AG10803 (cell line): Measurements from ENCODE around the gene CTXN3.

ENCODE experiments used
- DNase-seq: peaks from one replicate; pipeline ENCODE4 v3.0.0; 2010; ENCODE audit warnings: low read depth
- H3K4me3 ChIP-seq: 2 replicates; pipeline ENCODE4 v1.5.1; 2011; ENCODE audit warnings: mild to moderate bottlenecking, low read length, control low read depth
- CTCF ChIP-seq: conservative IDR thresholded peaks from 2 replicates; pipeline ENCODE4 v1.5.1; 2011; ENCODE audit warnings: mild to moderate bottlenecking, low read length, control low read depth, inconsistent platforms

The CTXN3 gene

DNA sequence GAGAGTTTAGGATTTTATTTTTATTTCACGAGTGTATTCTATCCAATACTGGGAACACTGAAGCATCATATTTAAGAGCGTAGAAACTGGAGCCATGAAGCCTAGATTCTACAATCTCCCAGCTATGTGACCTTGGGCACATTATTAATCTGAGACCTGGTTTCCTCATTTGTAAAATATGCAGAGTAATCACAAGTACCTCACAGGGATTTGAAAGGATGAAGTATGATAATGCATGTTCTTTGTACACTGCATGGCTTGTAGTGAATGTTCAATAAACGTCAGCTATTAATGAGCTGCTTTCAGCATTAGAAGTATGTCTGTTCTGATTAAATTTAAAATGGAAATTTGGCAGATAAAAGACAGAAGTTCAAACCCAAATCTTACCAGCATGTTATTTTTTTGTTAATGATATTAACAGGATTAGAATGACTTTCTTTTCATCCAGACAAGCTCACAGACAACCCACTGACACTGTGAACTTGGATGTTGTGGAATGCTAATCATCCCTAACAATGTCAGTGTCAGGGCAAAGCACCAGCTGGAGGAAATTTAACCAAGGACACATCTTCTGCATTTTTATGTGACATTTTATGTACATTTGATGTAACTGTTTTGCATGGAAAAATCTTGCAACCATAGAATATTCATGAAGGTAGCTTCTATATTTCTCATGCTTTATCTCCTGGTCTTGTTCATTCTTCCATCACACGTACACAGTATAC, 27.1 kb upstream of the CTXN3 start:
- H3K4me3 ChIP-seq: no peak overlapping the region
- DNase-seq: no peak
- no peak for TF ChIP-seq CTCF

DNA sequence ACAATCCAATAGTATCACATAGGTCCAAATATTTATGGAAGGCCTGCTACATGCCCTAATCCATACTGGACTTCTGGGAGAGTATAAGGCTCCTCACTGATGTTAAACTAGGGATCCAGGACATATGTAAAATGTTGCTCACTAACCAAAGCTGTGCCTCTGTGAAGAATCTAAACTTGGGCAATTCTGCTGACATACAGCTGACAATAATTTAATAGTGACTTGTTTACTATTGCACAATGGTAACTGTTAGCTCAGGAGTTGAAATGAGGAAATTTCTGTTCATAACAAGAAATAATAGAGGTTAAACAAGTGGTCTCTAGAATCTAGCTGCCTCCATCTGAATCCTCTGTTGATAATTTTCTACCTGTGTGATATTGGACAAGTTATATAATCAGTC, 14.9 kb upstream of the CTXN3 start:
- no peak for DNase-seq
- TF ChIP-seq CTCF: no peak

DNA sequence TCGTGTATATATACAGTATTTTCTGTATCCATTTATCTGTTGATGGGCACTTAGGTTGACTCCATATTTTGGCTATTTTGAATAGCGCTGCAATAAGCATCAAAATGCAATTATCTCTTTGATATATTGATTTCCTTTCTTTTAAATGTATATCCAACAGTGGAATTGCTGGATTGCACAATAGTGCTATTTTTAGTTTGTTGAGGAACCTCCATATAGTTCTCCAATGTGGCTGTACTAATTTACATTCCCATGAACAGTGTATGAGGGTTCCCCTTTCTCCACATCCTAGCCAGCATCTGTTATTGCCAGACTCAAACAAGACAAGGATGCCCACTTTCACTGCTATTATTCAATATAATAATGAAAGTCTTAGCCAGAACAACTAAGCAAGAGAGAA, 9.1 kb upstream of the CTXN3 start:
- no peak overlapping the region for H3K4me3 ChIP-seq
- DNase-seq: no peak
- no peak for TF ChIP-seq CTCF

More for the DNA sequence above, 14.9 kb upstream of the CTXN3 start:
- H3K4me3 ChIP-seq: no peak overlapping the region

DNA sequence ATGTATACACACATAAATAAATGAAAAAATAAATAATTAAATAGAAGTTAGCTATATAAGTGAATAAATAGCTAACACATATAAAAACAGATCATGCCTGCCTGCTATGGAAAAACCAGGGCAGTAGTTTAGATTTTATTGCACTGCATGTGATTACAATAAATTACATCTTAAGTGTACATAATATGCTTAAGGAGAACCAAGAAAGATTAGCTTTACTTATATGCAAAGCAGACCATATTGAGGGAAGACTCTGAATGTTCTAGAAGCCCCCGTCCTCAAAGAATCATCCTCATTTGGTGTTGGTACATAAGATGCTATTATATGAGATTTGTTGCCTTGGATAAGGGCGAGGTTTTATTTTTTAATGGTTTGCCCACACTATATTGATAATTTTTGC, 5.9 kb upstream of the CTXN3 start:
- no peak overlapping the region for H3K4me3 ChIP-seq
- TF ChIP-seq CTCF: no peak
- no peak for DNase-seq

GRCh38 chr5:127643607-127644006, 5.3 kb upstream of the CTXN3 start:
- H3K4me3 ChIP-seq: no peak overlapping the region
- DNase-seq: no peak
- TF ChIP-seq CTCF: no peak

DNA sequence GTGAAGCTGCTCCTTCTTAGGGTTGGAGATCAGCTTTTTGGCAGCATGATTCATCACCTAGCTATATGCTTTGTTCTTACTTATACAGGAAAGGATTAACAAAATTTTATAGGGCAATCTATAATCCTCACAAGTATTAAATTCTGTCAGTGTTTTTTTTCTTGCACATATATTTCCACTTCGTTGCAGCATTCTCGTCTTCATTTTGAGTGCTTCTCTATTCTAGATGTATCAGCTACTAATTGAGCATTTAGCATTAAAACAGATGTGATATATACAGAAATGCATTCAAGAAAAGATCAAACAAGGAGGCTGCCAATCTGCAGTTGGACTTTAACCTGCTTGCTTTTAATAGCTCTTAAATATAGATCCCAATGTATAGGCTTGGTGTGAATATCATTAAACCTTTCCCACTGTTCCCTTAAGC, 3.6 kb upstream of the CTXN3 start:
- TF ChIP-seq CTCF: no peak
- no peak for DNase-seq
- H3K4me3 ChIP-seq: no peak overlapping the region

DNA sequence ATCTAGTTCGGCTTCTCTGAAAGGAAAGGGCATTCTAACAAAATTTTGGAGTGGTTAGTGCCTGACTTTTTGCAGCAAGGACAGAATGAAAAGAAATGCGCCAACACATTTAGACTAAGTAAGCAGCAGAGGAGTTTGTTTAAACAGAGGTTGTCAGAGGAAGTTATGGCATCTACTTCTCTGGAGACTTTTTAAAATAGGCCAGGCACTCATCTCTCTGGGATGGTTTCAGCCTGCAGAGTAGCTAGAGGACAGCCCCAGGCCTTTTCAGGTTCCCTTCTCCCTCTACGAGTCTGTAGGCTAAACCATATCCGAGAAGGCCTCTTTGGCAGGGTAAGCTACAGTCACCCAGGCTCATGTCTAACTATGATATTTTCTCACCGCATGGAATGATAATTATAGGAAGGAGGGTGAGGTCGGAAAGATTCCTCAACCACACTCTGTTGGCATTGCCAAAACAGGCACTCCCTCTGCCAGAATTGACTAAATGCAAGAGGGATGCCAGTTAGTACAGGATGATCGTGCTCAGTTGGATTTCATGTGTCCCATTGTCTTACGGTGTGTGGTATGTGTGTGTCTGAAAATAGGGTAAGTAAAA, 1.4 kb upstream of the CTXN3 start:
- TF ChIP-seq CTCF: no peak
- no peak for DNase-seq
- H3K4me3 ChIP-seq: no peak overlapping the region
